GM10266 (cell line): ENCODE measurements around the gene CBS.

Experiments
- DNase-seq: peaks from one replicate; pipeline ENCODE4 v3.0.0; 2012; ENCODE audit errors: extremely low spot score
- TF ChIP-seq, protein P1 (sequence below): IDR thresholded peaks from 2 replicates; pipeline ENCODE4 v1.5.1; 2012; ENCODE audit warnings: mild to moderate bottlenecking, low read depth; ENCODE audit not compliant: control insufficient read depth, insufficient read depth; ENCODE audit errors: missing control alignments

Gene CBS

DNA sequence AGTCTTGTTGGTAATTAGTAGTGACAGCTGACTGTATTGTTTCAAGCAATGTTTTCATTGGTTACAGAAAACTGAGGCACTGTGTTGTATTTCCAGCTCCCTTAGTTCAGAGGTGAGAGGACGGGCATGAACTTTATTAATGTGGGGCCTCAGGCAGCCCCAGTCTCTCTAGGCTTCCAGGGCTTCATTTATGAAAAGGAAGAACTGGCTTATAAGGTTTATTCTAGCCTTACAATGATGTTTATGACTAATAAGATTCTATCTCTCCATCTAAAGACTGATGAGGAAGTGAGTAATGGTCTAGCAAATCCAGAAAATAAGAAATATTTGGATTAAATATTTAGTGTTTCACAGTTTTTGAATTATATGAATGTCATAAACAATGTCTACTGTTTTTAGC is 41.5 kb downstream of the CBS start:
- TF ChIP-seq, protein P1, sequence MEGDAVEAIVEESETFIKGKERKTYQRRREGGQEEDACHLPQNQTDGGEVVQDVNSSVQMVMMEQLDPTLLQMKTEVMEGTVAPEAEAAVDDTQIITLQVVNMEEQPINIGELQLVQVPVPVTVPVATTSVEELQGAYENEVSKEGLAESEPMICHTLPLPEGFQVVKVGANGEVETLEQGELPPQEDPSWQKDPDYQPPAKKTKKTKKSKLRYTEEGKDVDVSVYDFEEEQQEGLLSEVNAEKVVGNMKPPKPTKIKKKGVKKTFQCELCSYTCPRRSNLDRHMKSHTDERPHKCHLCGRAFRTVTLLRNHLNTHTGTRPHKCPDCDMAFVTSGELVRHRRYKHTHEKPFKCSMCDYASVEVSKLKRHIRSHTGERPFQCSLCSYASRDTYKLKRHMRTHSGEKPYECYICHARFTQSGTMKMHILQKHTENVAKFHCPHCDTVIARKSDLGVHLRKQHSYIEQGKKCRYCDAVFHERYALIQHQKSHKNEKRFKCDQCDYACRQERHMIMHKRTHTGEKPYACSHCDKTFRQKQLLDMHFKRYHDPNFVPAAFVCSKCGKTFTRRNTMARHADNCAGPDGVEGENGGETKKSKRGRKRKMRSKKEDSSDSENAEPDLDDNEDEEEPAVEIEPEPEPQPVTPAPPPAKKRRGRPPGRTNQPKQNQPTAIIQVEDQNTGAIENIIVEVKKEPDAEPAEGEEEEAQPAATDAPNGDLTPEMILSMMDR, result no peak
- DNase-seq, result no peak

- TF ChIP-seq, protein P1, result no peak
- no peak for DNase-seq
These were observed 44.5 kb downstream of the CBS start for GRCh38 chr21:43031121-43031619.

DNA sequence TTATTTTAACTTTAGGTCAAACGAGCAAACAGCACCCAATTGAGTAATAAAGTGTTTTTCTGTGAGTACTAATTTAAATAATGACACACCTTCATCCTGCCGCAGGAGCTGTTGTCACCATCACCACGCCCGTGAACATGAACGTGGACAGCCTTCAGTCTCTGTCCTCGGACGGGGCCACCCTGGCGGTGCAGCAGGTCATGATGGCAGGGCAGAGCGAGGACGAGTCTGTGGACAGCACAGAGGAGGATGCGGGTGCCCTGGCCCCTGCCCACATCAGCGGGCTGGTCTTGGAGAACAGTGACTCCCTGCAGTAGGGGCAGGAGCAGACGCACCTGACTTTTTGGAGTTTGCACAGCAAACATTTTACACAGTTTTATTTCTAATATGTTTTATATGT is 45.9 kb downstream of the CBS start:
- TF ChIP-seq, protein P1, result no peak
- DNase-seq, result no peak

- TF ChIP-seq, protein P1, result no peak
- no peak for DNase-seq
These were observed 47.5 kb downstream of the CBS start for GRCh38 chr21:43027846-43028731.

DNA sequence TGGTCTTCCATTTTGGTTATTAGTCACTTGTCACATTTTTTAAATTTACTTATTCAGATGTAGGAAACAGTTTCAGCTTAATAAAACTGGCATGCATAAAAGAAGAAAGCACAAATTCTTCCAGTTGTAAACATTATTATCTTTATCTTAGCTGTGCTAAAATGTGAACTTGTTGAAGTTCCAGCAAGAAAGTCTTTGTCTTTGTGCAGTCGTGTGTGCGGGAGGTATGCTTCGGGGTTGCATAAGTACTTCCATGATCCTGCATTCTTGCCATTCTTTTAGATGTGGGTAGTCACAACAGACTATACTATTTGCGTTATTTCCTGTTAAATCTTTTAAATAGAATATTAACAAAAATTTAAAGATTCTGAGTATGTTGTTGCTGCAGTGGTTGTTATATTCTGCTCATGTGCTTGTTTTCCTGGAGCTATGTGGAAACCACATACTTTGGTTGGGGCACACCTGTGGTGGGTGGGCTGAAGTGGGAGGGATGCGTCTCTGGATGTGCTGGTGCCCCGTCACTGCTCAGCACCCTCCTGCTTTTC is 49.9 kb downstream of the CBS start:
- TF ChIP-seq, protein P1, result no peak
- no peak for DNase-seq

DNA sequence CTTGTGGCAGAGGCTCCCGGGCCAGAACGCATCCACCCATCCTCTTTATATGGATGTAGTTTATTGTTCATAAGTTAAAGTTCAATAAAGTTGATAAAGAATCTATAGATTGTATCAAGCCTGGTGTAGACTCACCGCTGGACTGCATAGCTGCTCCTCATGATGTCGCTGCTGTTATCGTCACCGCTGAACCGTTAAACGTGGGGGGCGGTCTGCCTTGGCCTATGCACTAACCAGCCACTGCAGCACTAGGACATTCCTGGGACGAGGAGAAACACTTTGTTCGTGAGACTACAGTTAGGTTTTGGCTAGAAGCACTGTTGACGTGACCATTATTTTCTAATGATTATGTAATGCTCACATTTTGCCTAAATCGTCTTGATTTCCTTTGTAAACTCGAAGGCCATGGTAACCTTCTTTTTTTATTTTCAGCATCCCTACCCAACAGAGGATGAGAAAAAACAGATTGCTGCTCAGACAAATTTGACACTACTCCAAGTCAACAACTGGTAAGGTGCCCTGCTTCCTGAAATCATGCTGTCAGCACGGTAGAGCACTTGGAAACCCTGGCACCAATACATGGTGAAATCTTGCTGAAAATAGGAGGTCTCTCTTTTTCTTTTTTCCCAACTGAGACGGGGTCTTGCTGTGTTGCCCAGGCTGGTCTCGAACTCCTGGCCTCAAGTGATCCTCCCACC is 51.0 kb downstream of the CBS start:
- no peak for DNase-seq
- TF ChIP-seq, protein P1, result no peak
